GM21825 (cell line): ENCODE data around the gene MAN2B1.
A peak's percentile ranks its signal among the peaks of the same experiment; 100 is the strongest.
"Not testable (repeated sequence)": the region's sequence is repeated elsewhere in the genome, so short reads cannot be mapped to it uniquely, and the experiment has no call there.

Experiments used
- ATAC-seq: cut with Tn5 transposase; IDR thresholded peaks from one replicate; pipeline ENCODE4 v1.9.1; 2021; ENCODE audit warnings: mild to moderate bottlenecking, moderate library complexity; ENCODE audit not compliant: unreplicated experiment

The MAN2B1 gene

DNA sequence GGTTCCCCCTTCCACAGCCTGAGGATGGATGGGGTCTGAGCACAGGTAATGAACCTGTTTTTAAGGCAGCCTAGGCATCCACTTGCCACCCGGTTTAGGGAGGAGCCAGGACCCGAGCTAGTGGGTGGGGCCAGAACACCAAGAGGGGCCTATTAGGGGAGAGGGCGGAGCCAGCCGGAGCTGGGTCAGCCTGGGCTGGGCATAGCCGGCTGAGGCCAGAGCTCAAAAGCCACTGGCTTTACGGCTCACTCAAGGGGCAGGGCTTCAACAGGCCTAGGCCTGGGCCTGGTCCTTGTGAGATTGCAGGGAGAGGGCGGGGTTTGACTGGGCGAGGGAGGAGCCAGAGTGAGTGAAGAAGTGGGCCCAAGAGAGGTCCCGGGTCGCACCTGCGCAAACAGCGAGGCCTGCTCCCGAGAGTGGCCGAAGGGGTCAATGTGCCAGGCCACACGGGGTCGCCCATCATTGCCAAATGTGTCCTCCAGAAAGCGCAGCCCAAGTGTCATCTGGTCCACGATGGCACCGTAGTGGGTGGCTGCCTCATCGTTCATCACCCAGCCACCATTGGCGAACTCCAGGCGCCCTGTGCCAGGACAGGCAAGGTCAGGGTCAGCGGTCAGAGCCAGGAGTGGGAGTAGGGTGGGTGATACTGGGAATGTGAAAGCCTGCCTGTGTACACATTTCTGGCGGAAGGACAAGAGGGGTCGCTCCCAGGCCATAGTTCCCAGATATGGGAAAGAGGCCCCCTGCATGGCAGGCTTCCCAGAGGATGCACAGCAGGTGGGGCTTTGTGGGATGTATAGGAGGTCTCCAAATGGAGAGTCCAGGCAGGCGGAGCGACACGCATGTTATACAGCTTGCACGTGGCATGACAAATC, 1.9 kb downstream of the MAN2B1 start:
- no peak for ATAC-seq

- no peak for ATAC-seq
Measured at GRCh38 chr19:12660980-12661379, 5.6 kb downstream of the MAN2B1 start.

- ATAC-seq = no peak
Measured at GRCh38 chr19:12657966-12658365, 8.6 kb downstream of the MAN2B1 start.

DNA sequence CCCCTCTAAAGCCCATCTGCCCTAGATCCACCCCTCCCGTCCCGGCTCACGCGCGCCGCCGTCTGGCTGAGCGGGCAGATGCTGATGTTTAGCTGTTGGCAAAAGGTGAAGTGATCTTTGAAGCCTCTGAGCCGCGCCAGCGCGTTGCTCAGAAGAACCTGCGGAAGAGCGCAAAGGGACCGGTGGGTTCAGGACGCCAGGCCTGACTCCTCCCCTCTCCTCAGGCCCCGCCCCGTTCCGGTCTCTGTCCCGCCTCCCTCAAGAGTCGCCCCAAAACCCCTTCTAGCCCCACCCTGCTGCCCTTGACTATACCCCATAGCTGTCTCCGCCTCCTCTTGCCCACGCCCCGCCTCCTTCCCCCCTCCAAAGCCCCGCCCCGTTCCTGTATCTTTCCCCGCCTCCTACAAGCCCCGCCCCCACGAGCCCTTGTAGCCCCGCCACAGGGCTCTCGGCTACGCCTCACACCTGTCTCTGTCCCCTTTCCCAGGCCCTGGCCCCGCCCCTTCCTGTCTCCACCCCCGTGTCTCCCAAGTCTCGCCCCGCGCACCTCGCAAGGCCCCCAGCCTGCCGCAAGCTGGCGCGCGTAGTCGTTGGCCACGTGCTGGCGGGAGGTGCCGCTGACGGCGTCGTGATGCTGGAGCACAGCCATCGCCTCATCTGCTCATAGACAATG, 9.5 kb downstream of the MAN2B1 start:
- no peak for ATAC-seq

DNA sequence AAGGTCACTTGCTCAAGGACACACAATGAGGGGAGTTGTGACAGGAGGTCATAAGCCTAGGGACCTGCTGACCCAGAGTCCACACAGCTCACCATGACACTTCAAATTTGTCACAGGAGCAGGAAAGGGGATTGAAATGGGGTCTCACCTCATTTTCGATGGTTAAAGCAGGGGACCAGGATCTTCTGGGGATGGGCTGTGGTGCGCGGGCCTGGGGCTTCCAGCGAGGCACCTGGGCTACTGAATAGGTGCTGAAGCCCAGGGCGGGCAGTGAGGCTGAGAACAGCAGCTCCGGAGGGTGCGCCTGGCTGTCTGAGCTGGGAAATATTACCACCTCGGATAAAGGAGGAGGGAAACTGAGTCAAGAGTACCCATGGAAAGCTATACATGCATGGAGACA, 11.0 kb downstream of the MAN2B1 start:
- ATAC-seq = no peak

- ATAC-seq = no peak
Measured at GRCh38 chr19:12652219-12652618, 14.3 kb downstream of the MAN2B1 start.

DNA sequence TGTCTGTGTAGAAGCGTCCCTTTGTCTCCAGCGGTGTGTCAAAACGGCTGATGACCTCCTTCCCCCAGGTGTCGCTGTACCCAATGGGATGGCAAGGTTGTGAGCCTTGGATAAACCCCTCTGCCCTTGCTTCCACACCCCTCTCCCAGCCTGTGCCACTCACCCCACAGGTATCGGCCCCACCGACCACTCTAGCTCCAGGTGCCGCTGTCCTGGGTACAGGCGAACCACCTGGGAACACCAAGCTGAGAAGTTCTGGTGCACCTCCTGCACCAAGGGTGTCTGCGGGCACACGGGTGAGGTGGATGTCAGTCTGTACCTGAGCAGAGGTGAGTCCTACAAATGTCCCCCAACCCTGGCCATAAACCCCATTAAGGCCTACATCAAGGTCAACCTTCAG, 16.6 kb downstream of the MAN2B1 start:
- no peak for ATAC-seq

DNA sequence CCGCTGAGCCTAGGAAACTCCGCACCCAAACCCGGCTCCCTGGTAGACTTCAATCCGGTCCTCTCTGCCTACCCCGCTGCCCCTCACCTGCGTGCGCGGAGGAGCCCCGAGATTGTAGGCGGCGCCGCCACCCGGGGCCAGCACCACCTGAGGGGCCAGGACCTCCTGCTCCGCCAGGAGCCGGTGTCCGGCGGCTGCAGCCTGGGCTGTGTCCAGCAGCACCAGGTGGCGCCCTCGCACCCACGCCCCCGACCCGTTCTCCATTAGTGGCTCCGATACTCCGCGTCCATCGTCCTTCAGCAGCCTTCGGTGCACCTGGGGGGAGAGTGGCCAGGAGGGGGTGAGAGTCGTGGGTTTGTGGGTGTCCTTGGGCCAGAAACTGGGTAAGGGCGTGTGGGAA, 18.5 kb downstream of the MAN2B1 start:
- ATAC-seq = no peak

- ATAC-seq = no peak
Measured at GRCh38 chr19:12647490-12648071, 19.0 kb downstream of the MAN2B1 start.

GRCh38 chr19:12647047-12647446, 19.5 kb downstream of the MAN2B1 start:
- no peak for ATAC-seq

- ATAC-seq = no peak
Measured at GRCh38 chr19:12646551-12646950, 20.0 kb downstream of the MAN2B1 start.

DNA sequence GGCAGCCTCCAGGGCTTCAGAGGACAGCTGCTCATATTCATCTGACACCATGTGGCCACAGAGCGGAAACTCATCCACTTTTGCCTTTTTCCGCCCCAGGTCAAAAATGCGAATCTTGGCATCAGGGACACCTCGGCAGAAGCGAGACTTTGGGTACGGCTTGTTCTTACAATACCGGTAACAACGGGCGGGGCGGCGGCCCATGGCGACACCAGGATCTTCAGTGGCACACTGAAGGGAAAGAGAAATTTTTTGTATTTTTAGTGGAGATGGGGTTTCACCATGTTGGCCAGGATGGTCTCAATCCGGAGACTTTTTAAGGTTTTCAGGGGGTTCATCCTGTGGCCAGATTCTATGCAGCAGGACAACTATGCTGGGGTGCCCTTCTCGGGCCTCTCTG, 22.8 kb downstream of the MAN2B1 start:
- ATAC-seq = not testable (repeated sequence)

GRCh38 chr19:12642506-12642905, 24.0 kb downstream of the MAN2B1 start:
- no peak for ATAC-seq

DNA sequence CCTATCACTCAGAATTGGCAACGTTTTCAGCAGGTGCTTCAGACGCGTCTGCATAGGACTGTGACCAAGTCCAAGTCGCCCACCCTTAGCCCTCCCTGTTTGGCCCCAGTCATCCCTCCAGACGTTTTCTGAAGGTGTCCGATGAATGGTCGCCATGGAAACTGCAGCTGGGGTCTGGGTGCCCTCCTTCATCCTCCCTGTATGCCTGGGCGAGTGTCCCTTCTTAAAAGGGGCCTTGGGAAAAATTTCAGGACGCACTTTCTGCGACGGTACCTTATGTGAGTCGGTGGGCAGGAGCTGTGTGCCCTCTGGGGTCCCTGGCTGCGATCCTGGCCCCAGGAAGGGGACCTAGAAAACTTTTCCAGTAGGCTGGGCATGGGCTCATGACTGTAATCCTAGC, 25.1 kb downstream of the MAN2B1 start:
- no peak for ATAC-seq

DNA sequence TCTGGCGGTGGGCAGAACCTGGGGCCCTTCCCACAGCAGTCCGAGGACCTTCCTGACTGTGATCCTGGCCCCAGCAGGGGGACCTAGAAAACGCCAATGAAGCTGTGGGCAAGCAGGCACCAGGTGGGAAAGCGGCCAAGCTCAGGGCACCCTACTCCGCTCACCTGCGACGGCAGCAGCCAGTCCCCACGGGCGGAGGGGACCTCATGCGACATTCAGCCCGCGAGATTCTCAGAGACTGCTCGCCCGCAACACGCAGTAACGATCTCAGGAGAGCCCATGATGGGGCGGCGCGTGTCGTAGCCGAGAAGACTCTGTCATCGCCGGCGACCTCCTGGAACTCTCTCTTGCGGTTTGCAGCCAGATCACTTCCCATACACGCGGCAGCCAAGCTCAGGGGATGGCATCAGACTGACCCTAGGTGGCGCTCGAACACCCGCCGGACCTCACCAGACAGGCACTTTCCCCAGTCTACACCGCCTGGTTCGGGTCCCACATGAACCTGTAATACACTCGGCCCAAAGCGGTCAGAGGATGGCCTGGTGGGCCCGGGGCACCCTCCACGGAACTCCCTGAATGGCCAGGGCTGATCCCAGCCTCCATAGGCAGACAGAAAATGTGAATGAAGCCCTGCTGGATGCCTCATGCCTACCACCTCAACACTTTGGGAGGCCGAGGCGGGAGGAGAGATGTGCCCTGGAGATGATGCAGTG, 26.5 kb downstream of the MAN2B1 start:
- peak; percentile 60 for ATAC-seq

- ATAC-seq = no peak
Measured at GRCh38 chr19:12638611-12639182, 27.8 kb downstream of the MAN2B1 start.

DNA sequence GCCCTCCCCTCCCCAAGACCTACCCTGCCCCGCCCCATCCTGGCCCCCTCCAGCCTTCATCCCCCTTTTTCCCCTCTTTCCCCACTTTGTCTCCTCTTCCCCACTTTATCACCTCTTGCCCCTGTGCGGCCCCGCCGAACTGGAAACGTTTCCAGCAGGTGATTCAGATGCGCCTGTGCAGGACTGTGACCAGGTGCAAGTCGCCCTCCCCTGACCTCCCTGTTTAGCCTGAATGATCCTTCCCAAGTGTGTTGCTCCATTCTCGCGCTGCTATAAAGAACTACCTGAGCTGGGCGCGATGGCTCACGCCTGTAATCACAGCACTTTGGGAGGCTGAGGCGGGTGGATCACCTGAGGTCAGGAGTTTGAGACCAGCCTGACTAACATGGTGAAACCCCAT, 29.9 kb downstream of the MAN2B1 start:
- ATAC-seq = no peak

DNA sequence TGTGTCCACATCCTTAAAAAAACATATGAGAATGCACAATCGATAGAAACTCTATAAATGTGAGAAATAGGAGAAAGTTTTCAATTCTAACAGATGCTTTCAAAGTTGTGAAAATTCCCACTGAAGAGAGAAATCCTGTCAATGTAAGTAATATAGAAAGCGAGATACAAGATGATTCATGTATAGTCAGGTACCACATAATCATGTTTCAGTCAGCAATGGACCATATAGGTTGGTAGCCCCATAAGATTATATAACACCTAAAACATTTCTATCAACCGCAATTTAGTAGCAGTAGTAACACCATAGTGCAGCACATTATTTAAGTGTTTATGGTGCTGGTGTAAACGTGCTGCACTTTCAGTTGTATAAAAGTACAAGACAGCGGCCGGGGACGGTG, 37.3 kb downstream of the MAN2B1 start:
- no peak for ATAC-seq

DNA sequence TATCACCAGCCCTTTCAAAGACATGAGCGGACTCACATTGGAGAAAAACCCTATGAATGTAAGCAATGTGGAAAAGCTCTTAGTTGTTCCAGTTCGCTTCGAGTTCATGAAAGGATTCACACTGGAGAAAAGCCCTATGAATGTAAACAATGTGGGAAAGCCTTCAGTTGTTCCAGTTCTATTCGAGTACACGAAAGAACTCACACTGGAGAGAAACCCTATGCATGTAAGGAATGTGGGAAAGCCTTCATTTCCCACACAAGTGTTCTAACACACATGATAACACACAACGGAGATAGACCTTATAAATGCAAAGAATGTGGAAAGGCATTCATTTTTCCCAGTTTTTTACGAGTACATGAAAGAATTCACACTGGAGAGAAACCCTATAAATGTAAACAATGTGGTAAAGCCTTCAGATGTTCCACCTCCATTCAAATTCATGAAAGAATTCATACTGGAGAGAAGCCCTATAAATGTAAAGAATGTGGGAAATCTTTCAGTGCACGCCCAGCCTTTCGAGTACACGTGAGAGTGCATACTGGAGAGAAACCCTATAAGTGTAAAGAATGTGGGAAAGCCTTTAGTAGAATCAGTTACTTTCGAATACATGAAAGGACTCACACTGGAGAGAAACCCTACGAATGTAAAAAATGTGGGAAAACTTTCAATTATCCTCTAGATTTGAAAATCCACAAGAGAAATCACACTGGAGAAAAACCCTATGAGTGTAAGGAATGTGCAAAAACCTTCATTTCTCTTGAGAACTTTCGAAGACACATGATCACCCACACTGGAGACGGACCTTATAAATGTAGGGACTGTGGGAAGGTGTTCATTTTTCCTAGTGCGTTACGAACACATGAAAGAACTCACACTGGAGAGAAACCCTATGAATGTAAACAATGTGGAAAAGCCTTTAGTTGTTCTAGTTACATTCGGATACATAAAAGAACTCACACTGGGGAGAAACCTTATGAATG, 38.2 kb downstream of the MAN2B1 start:
- ATAC-seq = no peak

DNA sequence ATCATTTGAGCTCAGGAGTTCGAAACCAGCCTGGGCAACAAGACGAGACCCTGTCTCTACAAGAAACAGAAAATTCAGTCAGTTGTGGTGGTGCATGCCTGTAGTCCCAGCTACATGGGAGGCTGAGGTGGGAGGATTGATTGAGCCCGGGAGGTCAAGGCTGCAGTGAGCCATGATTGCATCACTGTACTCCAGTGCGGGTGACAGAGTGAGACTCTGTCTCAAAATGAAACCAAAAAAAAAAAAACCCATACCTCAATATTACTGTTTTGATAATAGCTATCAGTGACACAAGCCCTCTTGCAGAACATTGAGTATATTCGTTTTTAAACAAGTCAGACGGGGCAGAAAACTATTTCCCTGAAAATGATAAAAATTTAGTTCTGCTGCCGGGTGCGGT, 39.6 kb downstream of the MAN2B1 start:
- no peak for ATAC-seq
